Right lobe of liver (tissue), 4 donors: ENCODE results near the gene XIST.

ENCODE experiments used
- POLR2A ChIP-seq: fragments of 450-650 bp; IDR thresholded peaks from one replicate; pipeline ENCODE4 v1.6.1; 2017; ENCODE audit warnings: antibody characterized with exemption, mild to moderate bottlenecking
- TF ChIP-seq, protein P1 (sequence below), 4 donors: fragments of 200-600 bp in 3 of 4; fragments of 450-650 bp in 1 of 4; IDR thresholded peaks; one replicate each; pipeline versions ENCODE4 v1.5.1 to v1.8.0; 2016 to 2022; ENCODE audit warnings: antibody characterized with exemption in 4 of 4, mild to moderate bottlenecking in 2 of 4
- donor health status: DM: no; HTN: no; CAD: no.
- donor health status: DM: no; HTN: no; CAD: no.
- donor health status: DM: no; HTN: yes; CAD: no.

DNA sequence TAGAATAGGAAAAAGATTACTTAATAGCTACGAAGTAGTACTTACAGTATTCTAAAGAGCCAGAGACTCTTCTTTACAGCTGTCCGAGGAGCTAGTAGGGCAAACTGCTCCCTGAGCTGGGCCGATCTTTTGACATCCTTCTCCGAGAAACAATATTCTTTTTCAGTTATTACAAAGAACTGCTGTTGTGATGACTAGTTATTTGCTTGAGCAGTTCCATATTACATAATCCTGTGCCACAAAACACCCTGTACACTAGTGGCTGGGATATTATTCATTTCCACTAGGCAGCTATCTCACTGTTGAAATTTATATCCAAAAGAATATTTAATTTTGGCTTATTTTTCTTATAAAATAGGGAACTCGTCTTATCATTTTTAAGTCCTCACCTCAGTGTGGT, 11.2 kb downstream of the XIST start:
- TF ChIP-seq, protein P1, sequence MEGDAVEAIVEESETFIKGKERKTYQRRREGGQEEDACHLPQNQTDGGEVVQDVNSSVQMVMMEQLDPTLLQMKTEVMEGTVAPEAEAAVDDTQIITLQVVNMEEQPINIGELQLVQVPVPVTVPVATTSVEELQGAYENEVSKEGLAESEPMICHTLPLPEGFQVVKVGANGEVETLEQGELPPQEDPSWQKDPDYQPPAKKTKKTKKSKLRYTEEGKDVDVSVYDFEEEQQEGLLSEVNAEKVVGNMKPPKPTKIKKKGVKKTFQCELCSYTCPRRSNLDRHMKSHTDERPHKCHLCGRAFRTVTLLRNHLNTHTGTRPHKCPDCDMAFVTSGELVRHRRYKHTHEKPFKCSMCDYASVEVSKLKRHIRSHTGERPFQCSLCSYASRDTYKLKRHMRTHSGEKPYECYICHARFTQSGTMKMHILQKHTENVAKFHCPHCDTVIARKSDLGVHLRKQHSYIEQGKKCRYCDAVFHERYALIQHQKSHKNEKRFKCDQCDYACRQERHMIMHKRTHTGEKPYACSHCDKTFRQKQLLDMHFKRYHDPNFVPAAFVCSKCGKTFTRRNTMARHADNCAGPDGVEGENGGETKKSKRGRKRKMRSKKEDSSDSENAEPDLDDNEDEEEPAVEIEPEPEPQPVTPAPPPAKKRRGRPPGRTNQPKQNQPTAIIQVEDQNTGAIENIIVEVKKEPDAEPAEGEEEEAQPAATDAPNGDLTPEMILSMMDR (IDR thresholded peaks at IDR 0.05), result no peak
- no peak for TF ChIP-seq POLR2A
